HepG2 (cell line): ENCODE results near the gene PRKN. TPM values are rescaled to one million over a fixed set of nuclear protein-coding genes. Genes with fewer than 3 reads are reported as not detected.

Source experiments
- ATAC-seq: fragments of 200-7000 bp; cut with Tn5 transposase; 3 replicates; pipeline ENCODE4 v1.9.1; 2020; ENCODE audit warnings: mild to moderate bottlenecking, moderate library complexity
- BruUV-seq: library from RNA; stranded (reverse); fragments of 400-500 nt; replicated peaks from 2 replicates; lab custom pipeline; 2021; lab: Mats Ljungman, UMichigan
- CTCF ChIA-PET: fragments of 300-600 bp; formaldehyde crosslinking; extraction: SDS; loops from one replicate; lab custom pipeline; 2021; ENCODE audit warnings: low total read pairs, inconsistent platforms, low intra/inter-chr PET ratio; lab: Yijun Ruan, JAX
- POLR2A ChIA-PET: fragments of 350-600 bp; sonication (Branson Sonifier 250); formaldehyde crosslinking; loops from one replicate; lab custom pipeline; 2020; ENCODE audit warnings: antibody characterized with exemption, inconsistent platforms; lab: Yijun Ruan, JAX
- DNase-seq: peaks from one replicate; pipeline ENCODE4 v3.0.0-alpha.2; 2015; ENCODE audit warnings: low spot score
- FAIRE-seq: peaks from 3 replicates; lab custom pipeline; 2011; peaks lifted over from hg19 to GRCh38; lab: Jason Lieb, UNC
- H2AFZ ChIP-seq: one replicate; pipeline ENCODE4 v1.6.1; 2011; ENCODE audit warnings: low read length, inconsistent platforms
- H3K27ac ChIP-seq: fragments of 300-600 bp; 3 replicates; pipeline ENCODE4 v1.8.0; 2011; ENCODE audit warnings: mixed run types, mild to moderate bottlenecking, mixed read lengths, low read length, inconsistent platforms; ENCODE audit not compliant: insufficient read depth; ENCODE audit errors: extremely low read length
- H3K27me3 ChIP-seq, 2 experiments: fragments of 200-600 bp in 1 of 2; 2 replicates in 1 of 2; 3 replicates in 1 of 2; pipeline versions ENCODE4 v1.6.0 to v1.8.0; 2011; ENCODE audit warnings: low read length in 2 of 2, mild to moderate bottlenecking in 2 of 2, moderate library complexity in 2 of 2, inconsistent platforms in 1 of 2; ENCODE audit not compliant: insufficient read depth in 2 of 2, control insufficient read depth in 1 of 2
- H3K36me3 ChIP-seq, 2 experiments: fragments of 200-600 bp in 1 of 2; replicated peaks in 1 of 2; 2 replicates in 1 of 2; 3 replicates in 1 of 2; pipeline versions ENCODE4 v1.5.1 to v1.8.0; 2011; ENCODE audit warnings: low read length in 2 of 2, inconsistent platforms in 1 of 2; ENCODE audit not compliant: insufficient read depth in 2 of 2, control insufficient read depth in 1 of 2
- H3K4me1 ChIP-seq: 2 replicates; pipeline ENCODE4 v1.5.1; 2012; ENCODE audit warnings: low read length, inconsistent platforms; ENCODE audit not compliant: insufficient read depth
- H3K4me2 ChIP-seq: 2 replicates; pipeline ENCODE4 v1.6.0; 2011; ENCODE audit warnings: low read depth, low read length, inconsistent platforms
- H3K4me3 ChIP-seq, 3 experiments: fragments of 200-600 bp in 1 of 3; sonication (generic), shearing (Covaris generic) in 1 of 3; replicated peaks in 1 of 3; 2 replicates each; pipeline ENCODE4 v1.5.1; 2011 to 2016; ENCODE audit warnings: low read length in 3 of 3, inconsistent platforms in 2 of 3, low read depth in 2 of 3, mild to moderate bottlenecking in 2 of 3, control low read depth in 1 of 3, mixed read lengths in 1 of 3; ENCODE audit not compliant: insufficient read depth in 1 of 3
- H3K79me2 ChIP-seq: one replicate; pipeline ENCODE4 v1.6.1; 2011; ENCODE audit warnings: low read length, inconsistent platforms; ENCODE audit not compliant: insufficient read depth
- H3K9ac ChIP-seq: 2 replicates; pipeline ENCODE4 v1.6.0; 2011; ENCODE audit warnings: mild to moderate bottlenecking, low read depth, low read length, inconsistent platforms; ENCODE audit not compliant: insufficient read depth
- H3K9me3 ChIP-seq: 2 replicates; pipeline ENCODE4 v1.5.1; 2012; ENCODE audit warnings: mild to moderate bottlenecking, low read length
- H4K20me1 ChIP-seq: 2 replicates; pipeline ENCODE4 v1.6.0; 2011; ENCODE audit warnings: inconsistent platforms, mild to moderate bottlenecking, low read length, moderate library complexity; ENCODE audit not compliant: insufficient read depth
- E2F2 ChIP-seq: sonication (generic); formaldehyde crosslinking; IDR thresholded peaks from 2 replicates; pipeline ENCODE4 v1.4.0; 2020; ENCODE audit warnings: missing genetic modification reagents, borderline replicate concordance
- KAT7 ChIP-seq: IDR thresholded peaks from 2 replicates; pipeline ENCODE4 v1.6.1; 2018; ENCODE audit warnings: borderline replicate concordance, missing compliant biosample characterization
- MTA1 ChIP-seq: sonication (generic); formaldehyde crosslinking; IDR thresholded peaks from 2 replicates; pipeline ENCODE4 v1.4.0; 2020; ENCODE audit warnings: missing genetic modification reagents, mild to moderate bottlenecking, borderline replicate concordance
- NFKBIZ ChIP-seq: IDR thresholded peaks from 2 replicates; pipeline ENCODE4 v1.6.1; 2018; ENCODE audit warnings: missing genetic modification reagents, missing compliant biosample characterization
- PAWR ChIP-seq: sonication (generic); formaldehyde crosslinking; IDR thresholded peaks from 2 replicates; pipeline ENCODE4 v1.4.0; 2020; ENCODE audit warnings: missing genetic modification reagents, mild to moderate bottlenecking, borderline replicate concordance
- SUZ12 ChIP-seq: fragments of 150-350 bp; IDR thresholded peaks from 2 replicates; pipeline ENCODE4 v1.6.1; 2014; ENCODE audit warnings: low read depth, low read length
- ZBTB8A ChIP-seq: sonication (generic); formaldehyde crosslinking; IDR thresholded peaks from 2 replicates; pipeline ENCODE4 v1.4.0; 2020; ENCODE audit warnings: mild to moderate bottlenecking, low read depth, missing genetic modification reagents, borderline replicate concordance
- ZNF101 ChIP-seq: sonication (generic); formaldehyde crosslinking; IDR thresholded peaks from 2 replicates; pipeline ENCODE4 v1.4.0; 2020; ENCODE audit warnings: mild to moderate bottlenecking, low read depth, missing genetic modification reagents, borderline replicate concordance
- ZNF619 ChIP-seq: sonication (generic); formaldehyde crosslinking; IDR thresholded peaks from 2 replicates; pipeline ENCODE4 v1.4.0; 2020; ENCODE audit warnings: mild to moderate bottlenecking, missing genetic modification reagents
- ZNF652 ChIP-seq: IDR thresholded peaks from 2 replicates; pipeline ENCODE4 v1.6.1; 2016; ENCODE audit warnings: low read depth, borderline replicate concordance
- ZNF780A ChIP-seq: sonication (generic); formaldehyde crosslinking; IDR thresholded peaks from 2 replicates; pipeline ENCODE4 v1.8.0; 2022; ENCODE audit warnings: mild to moderate bottlenecking, missing genetic modification reagents, moderate library complexity
- ZSCAN22 ChIP-seq: sonication (generic); formaldehyde crosslinking; IDR thresholded peaks from 2 replicates; pipeline ENCODE4 v1.4.0; 2020; ENCODE audit warnings: mild to moderate bottlenecking, missing genetic modification reagents
- WGBS: methylation state at CpG from one replicate; pipeline ENCODE4 v1.1.6; 2017; ENCODE audit warnings: low lambda C conversion rate; 5-methylcytosine and 5-hydroxymethylcytosine counted together
- in situ Hi-C: cut with HindIII; loops from 2 replicates; pipeline ENCODE4 v1.10.0; 2017; ENCODE audit warnings: low pct_unique_long_range_greater_than_20kb; ENCODE audit not compliant: extremely low pct_ligation_motif_present
- intact Hi-C: fragments of 100-400 bp; cut with micrococcal nuclease; formaldehyde crosslinking; loops from one replicate; pipeline ENCODE4 v1.10.0; 2022; ENCODE audit not compliant: unreplicated experiment
- polyA plus RNA-seq, 8 experiments: library from polyadenylated mRNA; depleted of rRNA in 3 of 8; stranded (reverse) in 7 of 8; unstranded in 1 of 8; fragments of >200 nt; fragmentation: Illumina TruSeq in 4 of 8; extraction: Trizol in 4 of 8; gene quantifications; 2 replicates each; pipeline versions ENCODE4 v1.2.1 to v1.2.3, GENCODE V29; 2011 to 2016; ENCODE audit warnings: low read depth in 4 of 8, missing spikeins in 1 of 8, mixed read lengths in 1 of 8; ENCODE audit not compliant: insufficient read depth in 1 of 8
- total RNA-seq, 5 experiments: library from RNA; depleted of rRNA; stranded (reverse); fragments of >200 nt; fragmentation: Illumina TruSeq; extraction: Trizol; gene quantifications; 2 replicates each; pipeline ENCODE4 v1.2.3, GENCODE V29; 2016; ENCODE audit warnings: low read depth in 1 of 5
- TF ChIP-seq, protein P1 (sequence below): sonication (generic); formaldehyde crosslinking; IDR thresholded peaks from 2 replicates; pipeline ENCODE4 v1.4.0; 2020; ENCODE audit warnings: missing genetic modification reagents
- TF ChIP-seq, protein P2 (sequence below): sonication (generic); formaldehyde crosslinking; IDR thresholded peaks from 2 replicates; pipeline ENCODE4 v1.5.1; 2020; ENCODE audit warnings: mild to moderate bottlenecking, missing genetic modification reagents, borderline replicate concordance

PRKN gene
- total and polyA plus RNA-seq, 2 of the 13 experiments (the other 11 are each of a cell fraction or from before 2014, with no cell fraction given), result 0.31 to 0.44 TPM

DNA sequence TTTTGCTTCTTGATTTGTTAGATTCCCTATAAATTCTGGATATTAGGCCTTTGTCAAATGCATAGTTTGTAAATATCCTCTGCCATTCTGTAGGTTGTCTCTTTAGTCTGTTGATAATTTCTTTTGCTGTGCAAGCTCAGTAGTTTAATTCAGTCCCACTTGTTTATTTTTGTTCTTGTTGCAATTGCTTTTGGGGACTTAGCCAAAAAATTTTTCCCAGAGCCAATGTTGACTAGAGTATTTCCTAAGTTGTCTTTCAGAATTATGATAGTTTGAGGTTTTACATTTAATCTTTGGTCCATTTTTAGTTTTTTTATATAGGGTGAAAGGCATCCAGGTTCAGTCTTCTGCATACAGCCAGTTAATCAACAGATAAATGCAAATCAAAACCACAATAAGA is 96.0 kb downstream of the PRKN start:
- in situ Hi-C loops (no loop called here), intact Hi-C loops (no loop called here)
- Histone ChIP-seq H3K9me3 (no peaks in the 10 kb centered on the region), H3K4me3 (no peak overlapping the region), H3K27ac (no peak overlapping the region), H4K20me1 (no peaks in the 10 kb centered on the region), H3K36me3 (no peaks in the 10 kb centered on the region), H2AFZ (no peak overlapping the region), H3K9ac (no peak overlapping the region), H3K27me3 (no peaks in the 10 kb centered on the region), H3K4me1 (no peaks in the 10 kb centered on the region), H3K79me2 (no peaks in the 10 kb centered on the region), H3K4me2 (no peak overlapping the region)
- ATAC-seq (no peak), FAIRE-seq (no peak), DNase-seq (no peak)
- TF ChIP-seq NFKBIZ, result no peak
- TF ChIP-seq KAT7 (CRISPR knock-in tag), result no peak
- no peak for TF ChIP-seq SUZ12
- no TSS peak for BruUV-seq
- POLR2A ChIA-PET, result no interaction called here
- CTCF ChIA-PET, result no interaction called here

- WGBS, result 47% methylated on average over 5 of the region's 5 CpGs
- no peak for TF ChIP-seq ZNF619 (CRISPR knock-in tag)
- TF ChIP-seq ZSCAN22, result no peak
- no peak for TF ChIP-seq ZNF652 (CRISPR knock-in tag)
- TF ChIP-seq, protein P1, sequence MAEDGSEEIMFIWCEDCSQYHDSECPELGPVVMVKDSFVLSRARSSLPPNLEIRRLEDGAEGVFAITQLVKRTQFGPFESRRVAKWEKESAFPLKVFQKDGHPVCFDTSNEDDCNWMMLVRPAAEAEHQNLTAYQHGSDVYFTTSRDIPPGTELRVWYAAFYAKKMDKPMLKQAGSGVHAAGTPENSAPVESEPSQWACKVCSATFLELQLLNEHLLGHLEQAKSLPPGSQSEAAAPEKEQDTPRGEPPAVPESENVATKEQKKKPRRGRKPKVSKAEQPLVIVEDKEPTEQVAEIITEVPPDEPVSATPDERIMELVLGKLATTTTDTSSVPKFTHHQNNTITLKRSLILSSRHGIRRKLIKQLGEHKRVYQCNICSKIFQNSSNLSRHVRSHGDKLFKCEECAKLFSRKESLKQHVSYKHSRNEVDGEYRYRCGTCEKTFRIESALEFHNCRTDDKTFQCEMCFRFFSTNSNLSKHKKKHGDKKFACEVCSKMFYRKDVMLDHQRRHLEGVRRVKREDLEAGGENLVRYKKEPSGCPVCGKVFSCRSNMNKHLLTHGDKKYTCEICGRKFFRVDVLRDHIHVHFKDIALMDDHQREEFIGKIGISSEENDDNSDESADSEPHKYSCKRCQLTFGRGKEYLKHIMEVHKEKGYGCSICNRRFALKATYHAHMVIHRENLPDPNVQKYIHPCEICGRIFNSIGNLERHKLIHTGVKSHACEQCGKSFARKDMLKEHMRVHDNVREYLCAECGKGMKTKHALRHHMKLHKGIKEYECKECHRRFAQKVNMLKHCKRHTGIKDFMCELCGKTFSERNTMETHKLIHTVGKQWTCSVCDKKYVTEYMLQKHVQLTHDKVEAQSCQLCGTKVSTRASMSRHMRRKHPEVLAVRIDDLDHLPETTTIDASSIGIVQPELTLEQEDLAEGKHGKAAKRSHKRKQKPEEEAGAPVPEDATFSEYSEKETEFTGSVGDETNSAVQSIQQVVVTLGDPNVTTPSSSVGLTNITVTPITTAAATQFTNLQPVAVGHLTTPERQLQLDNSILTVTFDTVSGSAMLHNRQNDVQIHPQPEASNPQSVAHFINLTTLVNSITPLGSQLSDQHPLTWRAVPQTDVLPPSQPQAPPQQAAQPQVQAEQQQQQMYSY (CRISPR knock-in tag), result no peak
- TF ChIP-seq ZNF101 (CRISPR knock-in tag), result no peak
- no peak for TF ChIP-seq NFKBIZ
- no peak for TF ChIP-seq PAWR (CRISPR knock-in tag)
- TF ChIP-seq E2F2, result no peak
- TF ChIP-seq ZBTB8A (CRISPR knock-in tag), result no peak
- TF ChIP-seq MTA1, result no peak
- TF ChIP-seq, protein P2, sequence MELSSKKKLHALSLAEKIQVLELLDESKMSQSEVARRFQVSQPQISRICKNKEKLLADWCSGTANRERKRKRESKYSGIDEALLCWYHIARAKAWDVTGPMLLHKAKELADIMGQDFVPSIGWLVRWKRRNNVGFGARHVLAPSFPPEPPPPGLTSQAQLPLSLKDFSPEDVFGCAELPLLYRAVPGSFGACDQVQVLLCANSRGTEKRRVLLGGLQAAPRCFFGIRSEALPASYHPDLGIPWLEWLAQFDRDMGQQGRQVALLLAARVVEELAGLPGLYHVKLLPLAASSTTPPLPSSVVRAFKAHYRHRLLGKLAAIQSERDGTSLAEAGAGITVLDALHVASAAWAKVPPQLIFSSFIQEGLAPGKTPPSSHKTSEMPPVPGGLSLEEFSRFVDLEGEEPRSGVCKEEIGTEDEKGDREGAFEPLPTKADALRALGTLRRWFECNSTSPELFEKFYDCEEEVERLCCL (CRISPR knock-in tag), result no peak
- no peak for TF ChIP-seq ZNF780A (CRISPR knock-in tag)
Measured at GRCh38 chr6:162630069-162630468, 97.5 kb downstream of the PRKN start.

More at GRCh38 chr6:162630069-162630468, 97.5 kb downstream of the PRKN start:
- in situ Hi-C loops, result no loop called here
- no peaks in the 10 kb centered on the region for H3K4me1 ChIP-seq
- no peak overlapping the region for H3K4me3 ChIP-seq
- ChIA-PET POLR2A (no interaction called here), CTCF (no interaction called here)
- FAIRE-seq, result no peak
- H4K20me1 ChIP-seq, result no peaks in the 10 kb centered on the region
- H2AFZ ChIP-seq, result no peak overlapping the region
- H3K27ac ChIP-seq, result no peak overlapping the region
- H3K79me2 ChIP-seq, result no peaks in the 10 kb centered on the region
- H3K9ac ChIP-seq, result no peak overlapping the region
- intact Hi-C loops, result no loop called here
- H3K4me2 ChIP-seq, result no peak overlapping the region
- no peak for DNase-seq
- no peaks in the 10 kb centered on the region; the same call in 1 of the 2 replicates for H3K9me3 ChIP-seq
- H3K27me3 ChIP-seq, result no peaks in the 10 kb centered on the region
- no TSS peak for BruUV-seq
- ATAC-seq, result no peak
- no peaks in the 10 kb centered on the region for H3K36me3 ChIP-seq
